HepG2 (cell line): Measurements from ENCODE around the gene TSPAN9. TPM values are rescaled to one million over a fixed set of nuclear protein-coding genes. Genes with fewer than 3 reads are reported as not detected.
A peak's percentile ranks its signal among the peaks of the same experiment; 100 is the strongest.

Experiments
- ATAC-seq: fragments of 200-7000 bp; cut with Tn5 transposase; 3 replicates; pipeline ENCODE4 v1.9.1; 2020; ENCODE audit warnings: mild to moderate bottlenecking, moderate library complexity
- BruUV-seq: library from RNA; stranded (reverse); fragments of 400-500 nt; replicated peaks from 2 replicates; lab custom pipeline; 2021; lab: Mats Ljungman, UMichigan
- CTCF ChIA-PET: fragments of 300-600 bp; formaldehyde crosslinking; extraction: SDS; loops from one replicate; lab custom pipeline; 2021; ENCODE audit warnings: low total read pairs, inconsistent platforms, low intra/inter-chr PET ratio; lab: Yijun Ruan, JAX
- POLR2A ChIA-PET: fragments of 350-600 bp; sonication (Branson Sonifier 250); formaldehyde crosslinking; loops from one replicate; lab custom pipeline; 2020; ENCODE audit warnings: antibody characterized with exemption, inconsistent platforms; lab: Yijun Ruan, JAX
- DNase-seq: peaks from one replicate; pipeline ENCODE4 v3.0.0-alpha.2; 2015; ENCODE audit warnings: low spot score
- FAIRE-seq: peaks from 3 replicates; lab custom pipeline; 2011; peaks lifted over from hg19 to GRCh38; lab: Jason Lieb, UNC
- H2AFZ ChIP-seq: one replicate; pipeline ENCODE4 v1.6.1; 2011; ENCODE audit warnings: low read length, inconsistent platforms
- H3K27ac ChIP-seq: fragments of 300-600 bp; 3 replicates; pipeline ENCODE4 v1.8.0; 2011; ENCODE audit warnings: mixed run types, mild to moderate bottlenecking, mixed read lengths, low read length, inconsistent platforms; ENCODE audit not compliant: insufficient read depth; ENCODE audit errors: extremely low read length
- H3K27me3 ChIP-seq, 2 experiments: fragments of 200-600 bp in 1 of 2; 2 replicates in 1 of 2; 3 replicates in 1 of 2; pipeline versions ENCODE4 v1.6.0 to v1.8.0; 2011; ENCODE audit warnings: low read length in 2 of 2, mild to moderate bottlenecking in 2 of 2, moderate library complexity in 2 of 2, inconsistent platforms in 1 of 2; ENCODE audit not compliant: insufficient read depth in 2 of 2, control insufficient read depth in 1 of 2
- H3K36me3 ChIP-seq, 2 experiments: fragments of 200-600 bp in 1 of 2; replicated peaks in 1 of 2; 2 replicates in 1 of 2; 3 replicates in 1 of 2; pipeline versions ENCODE4 v1.5.1 to v1.8.0; 2011; ENCODE audit warnings: low read length in 2 of 2, inconsistent platforms in 1 of 2; ENCODE audit not compliant: insufficient read depth in 2 of 2, control insufficient read depth in 1 of 2
- H3K4me1 ChIP-seq: 2 replicates; pipeline ENCODE4 v1.5.1; 2012; ENCODE audit warnings: low read length, inconsistent platforms; ENCODE audit not compliant: insufficient read depth
- H3K4me2 ChIP-seq: 2 replicates; pipeline ENCODE4 v1.6.0; 2011; ENCODE audit warnings: low read depth, low read length, inconsistent platforms
- H3K4me3 ChIP-seq, 3 experiments: fragments of 200-600 bp in 1 of 3; sonication (generic), shearing (Covaris generic) in 1 of 3; replicated peaks in 1 of 3; 2 replicates each; pipeline ENCODE4 v1.5.1; 2011 to 2016; ENCODE audit warnings: low read length in 3 of 3, inconsistent platforms in 2 of 3, low read depth in 2 of 3, mild to moderate bottlenecking in 2 of 3, control low read depth in 1 of 3, mixed read lengths in 1 of 3; ENCODE audit not compliant: insufficient read depth in 1 of 3
- H3K79me2 ChIP-seq: one replicate; pipeline ENCODE4 v1.6.1; 2011; ENCODE audit warnings: low read length, inconsistent platforms; ENCODE audit not compliant: insufficient read depth
- H3K9ac ChIP-seq: 2 replicates; pipeline ENCODE4 v1.6.0; 2011; ENCODE audit warnings: mild to moderate bottlenecking, low read depth, low read length, inconsistent platforms; ENCODE audit not compliant: insufficient read depth
- H3K9me3 ChIP-seq: 2 replicates; pipeline ENCODE4 v1.5.1; 2012; ENCODE audit warnings: mild to moderate bottlenecking, low read length
- H4K20me1 ChIP-seq: 2 replicates; pipeline ENCODE4 v1.6.0; 2011; ENCODE audit warnings: inconsistent platforms, mild to moderate bottlenecking, low read length, moderate library complexity; ENCODE audit not compliant: insufficient read depth
- ATF5 ChIP-seq: sonication (generic); formaldehyde crosslinking; IDR thresholded peaks from 2 replicates; pipeline ENCODE4 v1.4.0; 2020; ENCODE audit warnings: mild to moderate bottlenecking, low read depth, missing genetic modification reagents
- ZNF607 ChIP-seq: sonication (generic); formaldehyde crosslinking; IDR thresholded peaks from 2 replicates; pipeline ENCODE4 v1.5.1; 2020; ENCODE audit warnings: missing genetic modification reagents, mild to moderate bottlenecking, borderline replicate concordance
- ZNF687 ChIP-seq: sonication (generic); formaldehyde crosslinking; IDR thresholded peaks from 2 replicates; pipeline ENCODE4 v1.5.1; 2020; ENCODE audit warnings: mild to moderate bottlenecking, missing genetic modification reagents, moderate library complexity
- ZNF781 ChIP-seq: sonication (generic); formaldehyde crosslinking; IDR thresholded peaks from 2 replicates; pipeline ENCODE4 v1.5.1; 2020; ENCODE audit warnings: borderline replicate concordance, mild to moderate bottlenecking, missing genetic modification reagents; ENCODE audit errors: not compliant biosample characterization
- WGBS: methylation state at CpG from one replicate; pipeline ENCODE4 v1.1.6; 2017; ENCODE audit warnings: low lambda C conversion rate; 5-methylcytosine and 5-hydroxymethylcytosine counted together
- in situ Hi-C: cut with HindIII; loops from 2 replicates; pipeline ENCODE4 v1.10.0; 2017; ENCODE audit warnings: low pct_unique_long_range_greater_than_20kb; ENCODE audit not compliant: extremely low pct_ligation_motif_present
- intact Hi-C: fragments of 100-400 bp; cut with micrococcal nuclease; formaldehyde crosslinking; loops from one replicate; pipeline ENCODE4 v1.10.0; 2022; ENCODE audit not compliant: unreplicated experiment
- polyA plus RNA-seq, 8 experiments: library from polyadenylated mRNA; depleted of rRNA in 3 of 8; stranded (reverse) in 7 of 8; unstranded in 1 of 8; fragments of >200 nt; fragmentation: Illumina TruSeq in 4 of 8; extraction: Trizol in 4 of 8; gene quantifications; 2 replicates each; pipeline versions ENCODE4 v1.2.1 to v1.2.3, GENCODE V29; 2011 to 2016; ENCODE audit warnings: low read depth in 4 of 8, missing spikeins in 1 of 8, mixed read lengths in 1 of 8; ENCODE audit not compliant: insufficient read depth in 1 of 8
- total RNA-seq, 5 experiments: library from RNA; depleted of rRNA; stranded (reverse); fragments of >200 nt; fragmentation: Illumina TruSeq; extraction: Trizol; gene quantifications; 2 replicates each; pipeline ENCODE4 v1.2.3, GENCODE V29; 2016; ENCODE audit warnings: low read depth in 1 of 5

The TSPAN9 gene
- total and polyA plus RNA-seq, 2 of the 13 experiments (the other 11 are each of a cell fraction or from before 2014, with no cell fraction given) = 18.1 to 42.3 TPM

GRCh38 chr12:3092764-3093163 lies 15.6 kb downstream of the TSPAN9 start:
- FAIRE-seq (no peak), ATAC-seq (no peak), DNase-seq (no peak)
- Histone ChIP-seq H3K27me3 (no peaks in the 10 kb centered on the region), H3K4me1 (peaks cover 61% of the 10 kb centered on the region), H4K20me1 (no peaks in the 10 kb centered on the region), H3K9me3 (no peaks in the 10 kb centered on the region), H3K27ac (no peak overlapping the region), H3K4me2 (no peak overlapping the region), H3K9ac (no peak overlapping the region), H2AFZ (no peak overlapping the region), H3K4me3 (no peak overlapping the region), H3K79me2 (peaks cover 12% of the 10 kb centered on the region), H3K36me3 (peaks cover 0 to 14% of the 10 kb centered on the region in 2 experiments; a peak in 4 of 5 replicates)
- intact Hi-C loops = no loop called here
- no peak for TF ChIP-seq ZNF781 (CRISPR knock-in tag)
- TF ChIP-seq ZNF607 (CRISPR knock-in tag) = no peak
- 0 out of 2 replicates have a peak, but pooled peaks have one; percentile 15 for TF ChIP-seq ZNF687 (CRISPR knock-in tag)
- TF ChIP-seq ATF5 (CRISPR knock-in tag) = no peak
- in situ Hi-C loops = no loop called here
- no TSS peak for BruUV-seq
- ChIA-PET CTCF (no interaction called here), POLR2A (interaction anchor here (1.4 kb wide), 1 partner anchor 12 kb away, joined by 5 read pairs; no protein-coding TSS in a partner anchor)
- WGBS = 96% methylated on average over 9 of the region's 10 CpGs
